IMR-90 (cell line): Measurements from ENCODE around the gene TRIM46. TPM values are rescaled to one million over a fixed set of nuclear protein-coding genes. Genes with fewer than 3 reads are reported as not detected.
"Not testable (repeated sequence)": the region's sequence is repeated elsewhere in the genome, so short reads cannot be mapped to it uniquely, and the experiment has no call there.

Source experiments
- ATAC-seq: fragments of 200-7000 bp; cut with Tn5 transposase; 2 replicates; pipeline ENCODE4 v1.9.1; 2020; ENCODE audit warnings: low read depth, mild to moderate bottlenecking, moderate library complexity
- BruUV-seq: library from RNA; stranded (reverse); fragments of 400-500 nt; replicated peaks from 2 replicates; lab custom pipeline; 2021; lab: Mats Ljungman, UMichigan
- CTCF ChIA-PET: fragments of 300-600 bp; formaldehyde crosslinking; extraction: SDS; loops from one replicate; lab custom pipeline; 2021; ENCODE audit warnings: antibody characterized with exemption; lab: Yijun Ruan, JAX
- POLR2A ChIA-PET: fragments of 300-600 bp; sonication (Branson Sonifier 250); formaldehyde crosslinking; loops from one replicate; lab custom pipeline; 2022; ENCODE audit warnings: antibody characterized with exemption; ENCODE audit not compliant: unreplicated experiment; lab: Charles Lee
- DNase-seq: peaks from one replicate; pipeline ENCODE4 v3.0.0; 2013
- H2AFZ ChIP-seq: replicated peaks from 2 replicates; pipeline ENCODE3; 2013; ENCODE audit warnings: low read length, mild to moderate bottlenecking; ENCODE audit not compliant: poor library complexity
- H2AK5ac ChIP-seq: 2 replicates; pipeline ENCODE4 v1.6.1; 2013; ENCODE audit warnings: low read depth, low read length, inconsistent platforms
- H2AK9ac ChIP-seq: replicated peaks from 2 replicates; pipeline ENCODE3; 2013; ENCODE audit warnings: mild to moderate bottlenecking, low read depth, low read length, moderate library complexity; ENCODE audit not compliant: poor library complexity
- H2BK120ac ChIP-seq: 2 replicates; pipeline ENCODE4 v1.6.1; 2013; ENCODE audit warnings: low read depth, low read length, inconsistent platforms
- H2BK15ac ChIP-seq: 3 replicates; pipeline ENCODE4 v1.6.1; 2013; ENCODE audit warnings: low read depth, low read length, inconsistent platforms
- H2BK20ac ChIP-seq: 2 replicates; pipeline ENCODE4 v1.6.1; 2013; ENCODE audit warnings: low read depth, mild to moderate bottlenecking, inconsistent platforms, low read length, moderate library complexity
- H2BK5ac ChIP-seq: 2 replicates; pipeline ENCODE4 v1.6.1; 2013; ENCODE audit warnings: mild to moderate bottlenecking, low read depth, low read length, inconsistent platforms; ENCODE audit not compliant: poor library complexity, severe bottlenecking
- H3K14ac ChIP-seq: replicated peaks from 2 replicates; pipeline ENCODE4 v1.6.1; 2013; ENCODE audit warnings: low read depth, low read length, inconsistent platforms
- H3K18ac ChIP-seq: 2 replicates; pipeline ENCODE4 v1.6.1; 2013; ENCODE audit warnings: low read depth, low read length, control low read depth
- H3K23ac ChIP-seq: 2 replicates; pipeline ENCODE4 v1.6.1; 2013; ENCODE audit warnings: low read depth, low read length, inconsistent platforms
- H3K27ac ChIP-seq: 2 replicates; pipeline ENCODE4 v1.5.1; 2013; ENCODE audit warnings: mild to moderate bottlenecking, control low read depth, low read length; ENCODE audit not compliant: insufficient read depth
- H3K27me3 ChIP-seq: 2 replicates; pipeline ENCODE4 v1.6.1; 2013; ENCODE audit warnings: low read length; ENCODE audit not compliant: control insufficient read depth, insufficient read depth
- H3K36me3 ChIP-seq: 2 replicates; pipeline ENCODE4 v1.6.1; 2013; ENCODE audit warnings: low read length, mixed read lengths; ENCODE audit not compliant: control insufficient read depth, insufficient read depth
- H3K4ac ChIP-seq: 2 replicates; pipeline ENCODE4 v1.6.1; 2013; ENCODE audit warnings: low read depth, low read length, inconsistent platforms
- H3K4me1 ChIP-seq: 2 replicates; pipeline ENCODE4 v1.6.1; 2013; ENCODE audit warnings: low read length, mixed read lengths; ENCODE audit not compliant: control insufficient read depth, insufficient read depth
- H3K4me2 ChIP-seq: 2 replicates; pipeline ENCODE4 v1.6.1; 2013; ENCODE audit warnings: low read depth, mild to moderate bottlenecking, control low read depth, low read length, moderate library complexity
- H3K4me3 ChIP-seq: 2 replicates; pipeline ENCODE4 v1.5.1; 2013; ENCODE audit warnings: low read depth, mild to moderate bottlenecking, control low read depth, low read length, moderate library complexity; ENCODE audit not compliant: insufficient read depth
- H3K56ac ChIP-seq: 2 replicates; pipeline ENCODE4 v1.6.1; 2013; ENCODE audit warnings: low read length, inconsistent platforms; ENCODE audit not compliant: insufficient read depth; ENCODE audit errors: extremely low read depth
- H3K79me1 ChIP-seq, 2 experiments: 2 replicates each; pipeline ENCODE4 v1.6.1; 2013; ENCODE audit warnings: low read length in 2 of 2, inconsistent platforms in 1 of 2, low read depth in 1 of 2
- H3K9ac ChIP-seq: 2 replicates; pipeline ENCODE4 v1.6.1; 2013; ENCODE audit warnings: low read depth, low read length, control low read depth
- H3K9me1 ChIP-seq: 2 replicates; pipeline ENCODE4 v1.6.1; 2013; ENCODE audit warnings: low read length, inconsistent platforms; ENCODE audit not compliant: insufficient read depth
- H3K9me3 ChIP-seq: 2 replicates; pipeline ENCODE4 v1.6.1; 2013; ENCODE audit warnings: low read length; ENCODE audit not compliant: control insufficient read depth, insufficient read depth
- H4K20me1 ChIP-seq: 2 replicates; pipeline ENCODE4 v1.6.1; 2013; ENCODE audit warnings: low read length, inconsistent platforms; ENCODE audit not compliant: insufficient read depth
- H4K5ac ChIP-seq: 2 replicates; pipeline ENCODE4 v1.6.1; 2013; ENCODE audit warnings: mild to moderate bottlenecking, low read depth, low read length, control low read depth
- H4K8ac ChIP-seq, 2 experiments: 2 replicates each; pipeline ENCODE4 v1.6.1; 2013; ENCODE audit warnings: low read depth in 2 of 2, low read length in 2 of 2, control low read depth in 1 of 2, inconsistent platforms in 1 of 2
- H4K91ac ChIP-seq: 2 replicates; pipeline ENCODE4 v1.6.1; 2013; ENCODE audit warnings: low read depth, low read length, inconsistent platforms; ENCODE audit not compliant: insufficient read depth
- WGBS, 2 experiments: methylation state at CpG; one replicate each; pipeline versions ENCODE4 v1.1.5 to v1.1.7; 2013; ENCODE audit warnings: missing lambda C conversion rate in 2 of 2; ENCODE audit not compliant: insufficient read length in 1 of 2; ENCODE audit errors: extremely low coverage in 2 of 2; 5-methylcytosine and 5-hydroxymethylcytosine counted together
- dilution Hi-C: fragments of 300-500 bp; cut with HindIII; formaldehyde crosslinking; loops from one replicate; pipeline ENCODE4 v1.14.3; 2018; ENCODE audit warnings: low sequenced_read_pairs; ENCODE audit not compliant: unreplicated experiment
- in situ Hi-C: fragments of 300-500 bp; cut with MboI; formaldehyde crosslinking; loops from 3 replicates; pipeline ENCODE4 v1.14.3; 2019; ENCODE audit warnings: low sequenced_read_pairs, inconsistent platforms, mixed read lengths
- intact Hi-C: fragments of 100-400 bp; cut with micrococcal nuclease; formaldehyde crosslinking; loops from 2 replicates; pipeline ENCODE4 v1.10.0; 2022
- polyA plus RNA-seq, 3 experiments: library from polyadenylated mRNA; depleted of rRNA; stranded (reverse); fragments of >200 nt; gene quantifications; 2 replicates each; pipeline ENCODE4 v1.2.3, GENCODE V29; 2012; ENCODE audit warnings: low replicate concordance in 1 of 3
- total RNA-seq: library from RNA; depleted of rRNA; stranded (reverse); fragments of >200 nt; gene quantifications from 2 replicates; pipeline ENCODE4 v1.2.3, GENCODE V29; 2012

Gene TRIM46
- total and polyA plus RNA-seq, 2 of the 4 experiments (the other 2 are of a cell fraction) = 2.3 to 6.2 TPM

- peak overlapping the region; percentile 5; the same call in 1 of the 2 replicates for H3K9ac ChIP-seq
- peak overlapping the region; percentile 71 for H2AK9ac ChIP-seq
- H3K14ac ChIP-seq = peak overlapping the region; percentile 90
- H3K4me3 ChIP-seq, BruUV-seq, H3K36me3 ChIP-seq, intact Hi-C loops, H3K56ac ChIP-seq, in situ Hi-C loops, ATAC-seq, dilution Hi-C loops, H3K9me3 ChIP-seq, DNase-seq, H4K20me1 ChIP-seq, H3K27me3 ChIP-seq: not testable (repeated sequence)
- H2BK120ac ChIP-seq = peak overlapping the region; percentile 92
- peak overlapping the region; percentile 56 for H2AFZ ChIP-seq
- CTCF ChIA-PET = interaction anchor here (1.3 to 4.8 kb wide), 2 partner anchors 19 to 31 kb away, joined by 11 to 18 read pairs; no protein-coding TSS in a partner anchor
- peak overlapping the region; percentile 74; the same call in 1 of the 2 replicates for H3K23ac ChIP-seq
- H3K4me1 ChIP-seq = peaks cover 17% of the 10 kb centered on the region
- peaks cover 17% of the 10 kb centered on the region for H3K9me1 ChIP-seq
- peak overlapping the region; percentile 94 for H3K4ac ChIP-seq
- POLR2A ChIA-PET = interaction anchor here (1.3 kb wide), 1 partner anchor 52 kb away, joined by 3 read pairs; the partner anchor contains the start of gene KRTCAP2
- H4K5ac ChIP-seq = peak overlapping the region; percentile 23; the same call in 1 of the 2 replicates
- H2BK5ac ChIP-seq = peak overlapping the region; percentile 74
- H3K79me1 ChIP-seq = peaks cover 18 to 40% of the 10 kb centered on the region in 2 experiments
- WGBS, 2 experiments = 93% methylated on average over 3 of the region's 8 CpGs; no CpG with 5 or more reads in 1 of the 2 experiments
- H2AK5ac ChIP-seq = peak overlapping the region; percentile 97
- H3K18ac ChIP-seq = peak overlapping the region; percentile 71; the same call in 1 of the 2 replicates
- peak overlapping the region; percentile 82 for H2BK20ac ChIP-seq
- peak overlapping the region; percentile 3; the same call in 1 of the 2 replicates for H3K4me2 ChIP-seq
- peak overlapping the region; percentile 91; the same call in 1 of the 3 replicates for H2BK15ac ChIP-seq
- H4K8ac ChIP-seq = peak overlapping the region in 1 of 2 experiments; percentile 81; a peak in 3 of 4 replicates
- H3K27ac ChIP-seq = peak overlapping the region; percentile 90
- peak overlapping the region; percentile 80 for H4K91ac ChIP-seq
Measured at GRCh38 chr1:155225404-155225759, 51.7 kb downstream of the TRIM46 start.
